Anterior cingulate cortex (tissue), 58 donors: ENCODE results near the gene ANXA10.
"Not testable (repeated sequence)": the region's sequence is repeated elsewhere in the genome, so short reads cannot be mapped to it uniquely, and the experiment has no call there.

Experiments used
- DNase-seq, 58 donors: peaks; one replicate each; lab custom pipeline; 2025; lab: John Stamatoyannopoulos, UW

ANXA10 gene

DNA sequence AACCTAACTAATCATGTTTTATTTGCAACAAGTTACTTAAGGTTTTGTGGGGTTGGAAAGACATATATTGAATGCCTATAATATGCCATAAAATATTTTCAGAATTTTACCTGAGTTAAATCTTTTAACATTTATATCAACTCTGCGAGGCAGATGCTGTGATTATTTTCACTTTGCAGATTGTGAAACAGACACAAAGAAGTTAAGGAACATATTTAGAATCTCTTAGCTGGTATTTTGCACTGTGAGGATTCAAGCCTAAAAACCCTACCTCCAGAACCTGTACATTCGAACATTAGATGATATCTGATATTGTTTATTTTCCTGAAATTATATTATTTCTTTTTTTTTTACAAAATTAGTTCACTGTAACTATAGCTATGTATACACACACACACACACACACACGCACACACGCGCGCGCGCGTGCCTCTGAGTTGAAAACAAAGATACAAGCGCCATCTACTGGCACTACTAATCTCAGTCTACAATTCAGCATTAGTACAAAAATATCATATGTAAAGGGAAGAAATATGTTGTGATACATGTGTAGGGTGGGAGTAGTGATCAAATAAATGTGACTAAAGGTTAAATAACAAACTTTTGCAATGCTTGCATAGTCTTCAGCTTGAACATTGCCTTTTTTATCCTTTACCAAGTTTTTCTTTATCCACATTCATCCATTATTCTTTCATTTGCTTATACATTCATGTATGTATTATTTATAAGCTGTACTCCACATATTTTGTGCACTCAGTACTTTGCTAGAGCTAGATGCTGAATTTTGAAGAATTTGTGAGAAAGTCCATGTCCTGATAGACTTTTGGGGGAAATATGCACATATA lies 61.5 kb downstream of the ANXA10 start:
- peak in 46 of 58 donors; percentile 1 to 68 (median 16) for DNase-seq

DNA sequence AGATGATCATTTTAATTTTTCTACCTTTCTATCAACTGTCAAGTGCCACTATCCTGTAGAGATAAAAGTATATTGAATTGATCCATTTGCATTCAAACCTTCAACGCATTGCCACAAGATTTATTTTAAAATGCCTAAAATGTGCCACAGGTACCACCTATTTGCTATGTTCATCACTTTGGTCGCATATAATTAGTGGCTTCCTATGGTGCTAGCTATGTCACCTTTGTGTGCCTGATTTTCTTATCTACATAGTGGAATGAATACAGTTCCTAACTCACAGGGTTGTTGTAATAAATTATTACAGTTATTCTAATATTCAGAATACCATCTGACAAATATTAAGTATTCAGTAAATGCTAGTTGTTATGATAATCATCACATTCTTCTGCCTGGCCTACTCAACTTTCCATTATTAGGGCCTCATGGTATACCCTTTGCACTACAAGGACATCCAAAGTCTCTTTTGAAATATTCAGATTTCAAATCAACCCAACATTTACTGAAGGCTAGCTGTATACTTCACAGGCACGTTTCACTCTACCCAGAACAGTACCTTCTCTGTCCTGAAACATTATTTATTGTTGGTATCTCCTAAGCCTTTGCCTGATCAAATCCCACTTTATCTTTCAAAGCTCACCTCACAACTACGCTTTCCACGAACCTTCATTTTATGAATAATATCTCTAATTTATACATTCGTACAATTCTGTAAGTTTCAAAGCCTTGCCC lies 62.4 kb downstream of the ANXA10 start:
- no peak for DNase-seq

DNA sequence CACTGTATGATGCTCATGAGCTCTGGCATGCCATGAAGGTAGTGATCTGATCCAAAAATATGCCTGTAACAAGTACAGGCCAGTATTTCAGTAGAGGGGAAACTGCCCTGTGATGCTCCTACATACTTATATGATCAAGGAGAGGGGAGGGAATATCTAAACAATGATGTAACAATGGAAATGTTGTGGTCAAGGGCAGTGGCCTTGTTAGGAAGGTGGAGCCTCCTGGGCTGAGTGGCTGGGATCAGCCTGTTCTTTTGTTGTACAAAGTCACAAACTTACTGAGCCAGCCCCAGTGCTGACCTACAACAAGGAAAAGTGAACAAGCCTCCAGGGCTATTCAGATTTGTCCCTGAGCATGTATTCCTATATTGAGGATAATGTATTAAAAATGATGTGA lies 70.3 kb downstream of the ANXA10 start:
- no peak for DNase-seq

DNA sequence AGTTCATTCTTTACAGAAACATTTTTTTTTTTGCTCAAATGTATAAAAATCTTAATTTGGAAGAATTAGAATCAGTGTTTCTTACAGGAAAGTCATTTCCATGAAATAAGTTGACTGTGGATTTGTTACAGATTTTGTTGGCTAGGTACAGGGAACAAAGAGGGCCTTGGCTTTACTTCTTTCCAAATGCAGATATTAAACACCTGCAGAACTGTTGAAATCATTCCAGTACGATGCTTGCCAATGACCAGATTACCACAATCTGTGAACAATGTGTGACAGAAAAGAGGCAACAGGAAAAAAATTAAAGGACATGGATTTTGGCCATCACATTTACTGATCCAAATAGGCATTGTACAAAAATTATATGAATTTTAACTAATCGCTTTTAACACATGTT lies 70.8 kb downstream of the ANXA10 start:
- no peak for DNase-seq

DNA sequence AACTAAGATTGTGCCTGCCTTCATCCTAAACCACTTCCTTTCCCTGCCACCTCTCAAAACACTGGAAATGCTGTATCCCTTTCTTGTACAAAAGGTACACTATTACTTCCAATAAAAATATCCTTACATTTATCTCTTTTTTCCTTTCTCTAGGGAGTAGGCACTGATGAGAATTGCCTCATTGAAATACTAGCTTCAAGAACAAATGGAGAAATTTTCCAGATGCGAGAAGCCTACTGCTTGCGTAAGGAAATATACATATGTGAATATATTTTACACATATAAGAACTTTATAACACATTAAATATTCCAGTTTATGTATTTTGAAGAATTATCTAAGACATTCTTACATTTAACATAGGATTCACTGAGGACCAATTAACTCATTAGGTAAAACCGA lies 71.7 kb downstream of the ANXA10 start:
- DNase-seq: no peak

DNA sequence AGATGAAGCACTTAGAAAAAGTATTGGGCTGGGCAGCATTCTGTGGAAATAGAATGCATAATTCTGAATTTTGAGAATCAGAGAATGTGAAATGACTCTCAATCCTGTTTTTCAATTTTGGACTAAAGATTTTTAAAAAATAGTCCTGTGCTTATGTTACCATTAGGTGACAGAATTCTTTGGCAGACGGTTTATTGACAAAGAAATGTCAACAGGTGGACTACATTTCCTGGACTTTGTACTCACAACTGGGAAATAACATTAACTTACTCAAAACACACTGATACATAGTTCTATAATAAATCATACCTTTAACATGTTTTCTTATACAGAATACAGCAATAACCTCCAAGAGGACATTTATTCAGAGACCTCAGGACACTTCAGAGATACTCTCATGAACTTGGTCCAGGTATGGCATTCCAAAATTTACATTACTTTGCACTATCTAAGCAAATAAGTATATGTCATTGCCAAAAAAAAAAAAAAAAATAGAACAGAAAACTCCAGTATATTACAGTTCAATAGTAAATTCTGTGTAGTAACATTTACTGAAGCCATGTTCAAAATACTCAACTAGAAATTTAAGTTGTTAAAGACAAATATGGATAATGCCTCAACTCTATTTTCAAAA lies 72.7 kb downstream of the ANXA10 start:
- no peak for DNase-seq

DNA sequence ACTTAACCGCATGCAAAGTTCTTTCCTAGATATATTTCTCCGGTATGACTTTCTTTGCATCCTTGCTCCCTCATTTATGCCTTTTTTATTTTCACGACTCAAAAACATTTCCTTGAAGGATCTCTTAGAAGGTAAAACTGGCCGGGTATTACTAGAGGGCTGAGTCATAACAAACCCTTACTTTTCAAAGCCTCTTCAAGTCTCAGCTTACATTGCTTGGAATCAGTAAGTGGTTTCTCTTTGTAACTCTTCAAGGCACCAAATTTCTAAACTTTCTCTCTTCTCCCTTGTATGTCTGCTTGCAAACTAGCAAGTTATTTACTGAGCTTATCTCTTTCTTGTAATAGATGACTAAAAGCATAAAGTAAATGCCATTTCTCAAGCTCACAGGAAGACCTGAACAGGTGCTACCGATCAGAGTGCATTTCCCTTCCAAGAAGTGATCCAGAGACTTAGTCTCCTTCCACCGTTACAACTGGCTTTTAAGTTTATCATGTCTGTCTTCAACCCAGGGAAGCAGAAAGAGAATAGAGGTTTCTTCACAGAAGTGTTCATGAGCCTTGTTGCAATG lies 75.5 kb downstream of the ANXA10 start:
- no peak for DNase-seq

DNA sequence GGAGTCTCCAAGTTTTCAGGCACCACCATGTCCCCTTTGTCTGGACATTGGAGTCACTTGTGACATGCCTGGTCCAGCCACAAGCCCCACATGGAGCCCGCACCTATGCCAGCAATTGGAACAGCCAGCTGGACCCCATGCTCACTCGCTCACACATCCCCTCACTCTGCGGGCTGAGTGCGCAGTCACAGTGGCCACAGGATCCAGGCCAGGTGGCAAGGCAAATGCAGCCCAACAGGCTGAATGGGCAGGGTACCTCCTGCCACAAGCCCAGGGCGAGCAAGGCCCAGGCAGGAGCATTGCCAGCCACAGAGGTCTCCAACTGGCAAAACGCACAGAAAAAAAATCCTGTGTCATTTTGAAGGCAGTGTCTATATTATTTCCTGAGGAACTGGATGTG lies 82.0 kb downstream of the ANXA10 start:
- no peak for DNase-seq

DNA sequence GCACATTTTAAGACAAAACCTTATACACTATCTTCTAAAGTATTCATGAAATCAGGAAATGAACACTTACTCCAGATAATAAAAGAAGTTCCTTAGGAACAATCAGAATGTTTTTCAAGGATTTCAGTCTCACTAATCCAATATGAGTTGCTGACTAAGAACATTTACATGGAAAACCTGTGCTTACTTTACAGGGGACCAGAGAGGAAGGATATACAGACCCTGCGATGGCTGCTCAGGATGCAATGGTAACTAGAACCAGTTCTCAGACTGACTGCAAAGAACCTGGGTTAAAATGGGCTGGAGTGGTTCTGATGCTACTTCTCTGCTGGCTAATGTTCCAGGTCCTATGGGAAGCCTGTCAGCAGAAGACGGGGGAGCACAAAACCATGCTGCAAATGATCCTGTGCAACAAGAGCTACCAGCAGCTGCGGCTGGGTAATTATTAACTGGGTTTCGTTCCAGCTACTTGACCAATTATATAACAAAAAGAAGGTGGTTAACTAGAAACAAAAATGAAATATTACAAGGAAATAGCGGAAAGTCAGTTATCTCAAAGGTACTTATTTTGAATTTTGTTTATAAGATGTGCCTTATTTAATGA lies 85.3 kb downstream of the ANXA10 start:
- no peak for DNase-seq

DNA sequence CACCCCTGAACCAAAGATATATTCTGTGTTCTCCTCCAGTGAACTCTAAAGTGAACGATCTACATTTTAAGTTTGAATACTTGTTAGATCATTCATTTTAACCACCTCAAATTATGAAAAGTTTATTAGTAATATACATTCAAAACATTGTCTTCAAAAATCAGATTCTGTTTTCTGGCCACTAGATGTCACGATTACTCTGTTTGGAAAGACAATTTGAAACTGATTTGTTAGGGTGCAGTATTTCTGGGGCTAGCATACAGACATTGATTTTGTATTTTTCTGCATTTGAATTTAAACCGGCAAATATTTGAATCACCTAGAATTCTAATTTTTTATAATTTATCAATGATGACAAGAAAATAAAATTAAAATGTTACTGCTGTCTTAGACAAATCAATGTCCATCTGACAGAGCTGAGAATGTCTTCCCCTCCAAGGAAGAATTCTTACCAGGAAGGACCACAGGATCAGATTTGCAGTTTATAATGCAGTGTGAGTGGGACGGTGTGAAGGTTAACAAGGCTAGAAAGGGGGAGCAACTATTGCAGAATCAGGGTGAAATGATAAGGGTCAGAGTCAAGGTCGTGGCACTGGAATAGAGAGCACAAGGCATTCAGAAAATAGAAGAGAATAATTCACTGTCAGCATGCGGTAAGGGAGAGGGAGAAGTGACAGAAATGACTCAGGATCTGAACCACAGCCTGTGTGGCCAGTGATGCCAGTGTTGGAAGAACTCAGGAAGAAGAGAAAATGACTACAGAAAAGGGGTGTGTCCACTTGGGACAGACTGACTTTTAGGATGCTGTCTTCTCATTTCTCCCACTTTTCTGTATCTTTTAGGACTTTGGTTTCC lies 91.6 kb downstream of the ANXA10 start:
- peak in 1 of 58 donors; percentile 2 for DNase-seq

DNA sequence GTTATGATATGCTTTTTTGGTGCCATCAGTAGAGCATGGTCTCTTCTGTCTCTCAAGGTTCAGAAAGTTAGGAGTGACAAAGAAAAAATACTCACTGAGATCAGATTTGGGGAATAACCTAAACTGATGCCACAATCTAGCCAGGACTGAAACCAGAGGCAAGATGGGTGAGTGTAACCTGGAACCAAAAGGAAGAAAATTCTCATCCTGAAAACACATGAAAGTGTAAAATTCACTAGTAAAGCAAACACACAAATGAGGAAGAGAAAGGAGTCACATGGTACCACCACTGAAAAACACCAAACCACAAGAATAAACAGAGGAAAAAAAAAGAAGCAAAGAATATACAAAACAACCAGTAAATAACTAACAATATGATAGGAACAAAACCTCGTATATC lies 96.4 kb downstream of the ANXA10 start:
- DNase-seq: no peak

DNA sequence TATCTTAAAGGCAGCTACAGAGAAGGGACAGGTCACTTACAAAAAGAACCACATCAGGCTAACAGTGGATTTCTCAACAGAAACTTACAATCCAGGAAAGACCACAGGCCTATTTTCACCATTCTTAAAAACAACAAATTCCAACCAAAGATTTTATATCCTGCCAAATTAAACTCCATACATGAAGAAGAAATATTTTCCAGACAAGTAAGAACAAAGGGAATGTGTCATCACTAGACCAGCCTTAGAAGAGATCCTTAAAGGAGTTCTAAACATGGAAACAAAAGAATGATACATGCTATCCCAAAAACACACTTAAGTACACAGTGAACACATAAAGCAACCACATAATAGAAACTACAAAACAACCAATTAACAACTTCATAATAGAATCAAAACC lies 105.6 kb downstream of the ANXA10 start:
- no peak for DNase-seq

DNA sequence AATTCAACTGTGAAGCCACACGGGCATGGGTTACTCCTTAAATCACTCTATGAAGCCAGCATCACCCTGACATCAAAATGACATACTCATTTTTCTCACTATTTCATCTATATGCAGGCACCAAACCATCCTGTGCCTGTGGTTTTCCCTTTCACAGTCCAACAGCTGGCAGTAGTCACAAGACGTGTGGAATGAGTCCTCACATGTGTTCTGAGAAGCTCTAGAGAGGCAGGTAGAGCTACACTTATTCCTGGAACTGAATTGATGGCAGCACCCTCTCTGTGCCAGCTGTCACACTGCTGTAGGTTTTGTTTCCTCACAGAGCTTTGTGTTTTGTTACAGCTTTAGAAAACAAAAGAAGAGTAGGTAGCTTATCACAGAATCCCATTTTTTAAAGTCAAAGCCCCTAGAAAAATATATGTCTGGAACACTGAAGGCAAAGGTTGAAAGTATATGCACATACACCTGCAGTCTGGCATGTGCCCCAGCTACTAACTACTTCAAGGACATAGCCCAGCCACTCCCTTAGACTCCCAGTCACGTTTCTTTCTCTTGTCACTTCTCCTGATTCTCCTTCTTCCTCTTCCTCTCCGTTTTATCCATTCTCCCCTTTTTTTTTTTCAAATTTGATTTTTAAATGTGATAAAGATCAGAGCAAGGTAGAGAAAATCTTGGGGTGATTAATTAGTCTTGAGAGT lies 107.1 kb downstream of the ANXA10 start:
- no peak for DNase-seq

DNA sequence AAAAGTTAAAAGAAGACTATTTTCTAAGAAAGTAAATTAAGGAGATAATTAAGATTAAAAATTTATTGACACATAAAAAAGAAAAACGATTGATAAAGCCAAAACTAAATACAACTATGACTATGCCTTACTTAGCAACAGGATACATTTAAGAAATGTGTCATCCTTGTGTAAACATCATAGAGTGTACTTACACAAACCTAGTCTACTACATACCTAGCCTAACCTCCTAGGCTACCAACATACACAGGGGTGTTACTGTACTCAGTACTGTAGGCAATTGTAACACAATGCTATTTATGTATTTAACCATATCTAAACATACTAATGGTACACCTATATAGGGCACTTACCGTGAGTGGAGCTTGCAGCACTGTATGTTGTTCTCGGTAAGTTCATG lies 108.3 kb downstream of the ANXA10 start:
- DNase-seq: no peak

DNA sequence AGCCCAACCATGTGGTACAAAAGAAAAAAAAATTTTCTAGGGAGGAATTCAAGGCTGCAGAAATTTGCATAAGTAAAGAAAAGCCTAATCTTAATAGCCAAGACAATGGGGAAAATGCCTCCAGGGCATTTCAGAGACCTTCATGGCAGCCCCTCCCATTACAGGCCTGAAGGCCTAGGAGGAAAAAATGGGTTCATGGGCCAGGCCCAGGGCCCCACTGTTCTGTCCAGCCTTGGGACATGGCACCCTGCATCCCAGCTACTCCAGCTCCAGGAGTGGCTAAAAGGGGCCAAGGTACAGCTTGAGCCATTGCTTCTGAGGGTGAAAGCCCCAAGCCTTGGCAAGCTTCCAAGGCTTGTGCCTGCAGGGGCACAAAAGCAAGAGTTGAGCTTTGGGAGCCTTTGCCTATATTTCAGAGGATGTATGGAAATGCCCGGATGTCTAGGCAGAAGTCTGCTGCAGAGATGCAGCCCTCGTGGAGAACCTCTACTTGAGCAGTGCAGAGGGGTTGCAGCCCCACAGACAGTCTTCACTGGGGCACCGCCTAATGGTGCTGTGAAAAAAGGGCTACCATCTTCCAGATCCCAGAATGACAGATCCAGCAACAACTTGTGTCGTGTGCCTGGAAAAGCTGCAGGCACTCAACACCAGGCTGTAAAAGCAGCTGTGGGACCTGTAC lies 111.0 kb downstream of the ANXA10 start:
- DNase-seq: no peak

DNA sequence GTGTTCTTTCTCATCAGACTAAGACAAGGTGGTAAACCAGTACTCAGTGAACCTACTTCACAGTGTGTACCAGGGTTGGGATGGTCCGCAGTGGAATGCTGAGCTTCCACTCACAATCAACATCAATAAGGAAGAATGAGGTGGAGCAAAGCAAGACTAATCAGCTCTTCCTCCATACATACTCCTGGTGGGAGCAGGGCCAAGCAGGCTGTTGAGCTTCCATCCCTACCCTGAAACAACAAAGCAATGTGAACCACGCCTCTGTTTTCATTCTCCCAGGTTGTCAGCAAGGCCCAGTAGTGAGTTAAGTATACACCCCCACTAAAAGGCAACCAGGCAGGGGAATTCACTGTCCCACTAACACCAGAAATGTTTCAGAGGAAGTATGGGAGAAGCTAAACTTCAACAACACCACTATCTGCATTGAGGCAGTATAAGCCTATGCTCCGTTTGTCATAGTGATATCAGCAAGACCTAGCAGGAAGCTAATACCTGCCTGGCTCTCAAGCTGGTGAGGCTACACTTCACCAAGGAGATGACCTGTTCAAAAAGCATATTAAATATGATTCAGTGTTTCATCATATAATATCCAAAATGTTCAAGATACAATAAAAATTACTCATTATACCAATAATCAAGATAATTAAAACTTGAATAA lies 116.7 kb downstream of the ANXA10 start:
- DNase-seq: no peak

DNA sequence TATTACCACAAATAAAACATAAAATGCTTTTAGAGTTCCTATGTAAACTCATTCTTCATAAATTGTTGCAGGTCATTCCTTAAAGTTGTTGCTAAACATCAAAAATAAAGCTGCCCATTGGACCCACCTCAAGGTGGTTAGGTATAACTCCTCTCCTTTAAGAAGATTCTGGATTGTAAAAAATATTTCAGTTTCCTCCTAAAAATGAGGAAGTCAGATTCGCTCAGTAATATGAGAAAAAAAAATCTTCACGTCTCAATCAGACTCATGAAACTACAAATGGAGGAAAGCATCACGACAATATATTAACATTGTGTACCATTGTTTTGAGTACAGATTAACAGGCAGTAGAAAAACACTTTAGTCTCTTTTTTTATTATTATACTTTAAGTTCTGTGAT lies 120.3 kb downstream of the ANXA10 start:
- no peak for DNase-seq

DNA sequence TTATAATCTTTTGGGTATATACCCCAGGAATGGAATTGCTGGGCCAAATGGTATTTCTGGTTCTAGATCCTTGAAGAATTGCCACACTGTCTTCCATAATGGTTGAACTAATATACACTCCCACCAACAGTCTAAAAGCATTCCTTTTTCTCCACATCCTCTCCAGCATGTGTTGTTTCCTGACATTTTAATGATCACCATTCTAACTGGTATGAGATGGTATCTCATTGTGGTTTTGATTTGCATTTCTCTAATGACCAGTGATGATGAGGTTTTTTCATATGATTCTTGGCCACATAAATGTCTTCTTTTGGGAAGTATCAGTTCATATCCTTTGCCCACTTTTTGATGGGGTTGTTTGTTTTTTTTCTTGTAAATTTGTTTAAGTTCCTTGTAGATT lies 121.2 kb downstream of the ANXA10 start:
- not testable (repeated sequence) for DNase-seq
